LNCAP (cell line): Measurements from ENCODE around the gene AP1S1.

ENCODE experiments used
- TF ChIP-seq, protein P1 (sequence below): fragments of 450-650 bp; IDR thresholded peaks from 2 replicates; pipeline ENCODE4 v1.5.1; 2017; ENCODE audit warnings: mild to moderate bottlenecking

The AP1S1 gene

DNA sequence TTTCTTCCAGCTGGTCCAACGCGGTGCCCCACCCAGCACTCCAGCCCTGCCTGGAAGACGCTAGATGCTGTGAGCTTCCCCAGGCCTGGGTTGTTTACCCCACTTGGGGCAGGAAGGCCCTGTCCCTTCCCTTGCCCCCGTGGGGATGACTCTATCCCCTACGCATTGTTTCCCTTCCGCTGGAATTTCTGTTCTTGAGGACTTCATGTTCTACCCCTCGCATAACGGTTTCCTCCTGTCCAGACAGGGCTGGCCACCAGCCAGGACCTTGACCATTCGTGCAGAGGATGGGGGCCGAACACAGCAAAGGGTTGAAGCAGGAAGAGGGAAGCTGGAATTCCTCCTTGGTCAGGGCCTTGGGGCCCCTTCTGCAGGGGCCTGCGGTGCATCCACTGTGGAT, 42.0 kb upstream of the AP1S1 start:
- TF ChIP-seq, protein P1, sequence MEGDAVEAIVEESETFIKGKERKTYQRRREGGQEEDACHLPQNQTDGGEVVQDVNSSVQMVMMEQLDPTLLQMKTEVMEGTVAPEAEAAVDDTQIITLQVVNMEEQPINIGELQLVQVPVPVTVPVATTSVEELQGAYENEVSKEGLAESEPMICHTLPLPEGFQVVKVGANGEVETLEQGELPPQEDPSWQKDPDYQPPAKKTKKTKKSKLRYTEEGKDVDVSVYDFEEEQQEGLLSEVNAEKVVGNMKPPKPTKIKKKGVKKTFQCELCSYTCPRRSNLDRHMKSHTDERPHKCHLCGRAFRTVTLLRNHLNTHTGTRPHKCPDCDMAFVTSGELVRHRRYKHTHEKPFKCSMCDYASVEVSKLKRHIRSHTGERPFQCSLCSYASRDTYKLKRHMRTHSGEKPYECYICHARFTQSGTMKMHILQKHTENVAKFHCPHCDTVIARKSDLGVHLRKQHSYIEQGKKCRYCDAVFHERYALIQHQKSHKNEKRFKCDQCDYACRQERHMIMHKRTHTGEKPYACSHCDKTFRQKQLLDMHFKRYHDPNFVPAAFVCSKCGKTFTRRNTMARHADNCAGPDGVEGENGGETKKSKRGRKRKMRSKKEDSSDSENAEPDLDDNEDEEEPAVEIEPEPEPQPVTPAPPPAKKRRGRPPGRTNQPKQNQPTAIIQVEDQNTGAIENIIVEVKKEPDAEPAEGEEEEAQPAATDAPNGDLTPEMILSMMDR: no peak

DNA sequence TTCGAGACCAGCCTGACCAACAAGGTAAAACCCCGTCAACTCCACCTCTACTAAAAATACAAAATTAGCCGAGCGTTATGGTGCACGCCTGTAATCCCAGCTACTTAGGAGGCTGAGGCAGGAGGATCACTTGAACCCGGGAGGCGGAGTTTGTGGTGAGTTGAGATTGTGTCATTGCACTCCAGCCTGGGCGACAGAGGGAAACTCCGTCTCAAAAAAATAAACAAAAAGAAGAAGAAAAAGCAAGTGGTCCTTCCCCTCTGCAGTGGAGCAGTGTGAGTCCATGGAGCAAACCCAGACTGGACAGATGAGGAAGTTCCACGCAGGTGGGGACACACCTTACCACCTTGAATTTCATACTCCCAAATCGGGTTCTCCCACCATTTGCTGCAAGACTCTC, 40.4 kb upstream of the AP1S1 start:
- TF ChIP-seq, protein P1: no peak

DNA sequence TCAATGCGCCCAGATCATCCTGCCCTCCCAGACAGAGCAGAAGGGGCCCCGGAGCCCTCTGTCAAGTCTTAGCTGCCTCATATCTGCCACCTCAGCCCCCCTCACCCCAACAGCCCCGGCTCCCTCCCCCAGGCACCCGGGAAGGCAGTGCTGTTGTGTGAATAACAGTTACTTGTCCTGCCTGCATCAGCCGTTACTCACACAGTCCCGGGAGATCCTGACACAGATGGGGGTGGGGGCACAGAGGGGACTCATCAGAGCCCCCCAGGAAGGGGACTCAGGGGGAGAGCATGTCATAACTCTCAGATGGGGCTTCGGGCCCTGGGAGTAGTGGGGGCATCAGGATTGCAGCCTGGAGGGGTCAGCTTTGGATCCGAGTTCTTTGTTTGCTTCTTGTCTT, 39.8 kb upstream of the AP1S1 start:
- TF ChIP-seq, protein P1: no peak

DNA sequence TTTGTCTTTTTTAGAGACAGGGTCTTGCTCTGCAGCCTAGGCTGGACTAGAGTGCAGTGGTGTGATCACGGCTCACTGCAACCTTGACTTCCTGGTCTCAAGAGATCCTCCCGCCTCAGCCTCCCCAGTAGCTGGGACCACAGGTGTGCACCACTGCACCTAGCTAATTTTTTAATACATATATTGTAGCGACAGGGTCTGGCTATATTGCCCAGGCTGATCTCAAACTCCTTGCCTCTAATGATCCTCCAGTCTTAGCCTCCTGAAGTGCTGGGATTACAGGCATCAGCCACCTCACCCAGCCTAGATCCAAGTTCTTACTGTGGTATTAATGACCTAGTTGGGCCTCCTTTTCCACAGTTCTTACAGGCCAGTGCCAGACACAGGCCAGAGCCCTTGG, 39.1 kb upstream of the AP1S1 start:
- TF ChIP-seq, protein P1: no peak

DNA sequence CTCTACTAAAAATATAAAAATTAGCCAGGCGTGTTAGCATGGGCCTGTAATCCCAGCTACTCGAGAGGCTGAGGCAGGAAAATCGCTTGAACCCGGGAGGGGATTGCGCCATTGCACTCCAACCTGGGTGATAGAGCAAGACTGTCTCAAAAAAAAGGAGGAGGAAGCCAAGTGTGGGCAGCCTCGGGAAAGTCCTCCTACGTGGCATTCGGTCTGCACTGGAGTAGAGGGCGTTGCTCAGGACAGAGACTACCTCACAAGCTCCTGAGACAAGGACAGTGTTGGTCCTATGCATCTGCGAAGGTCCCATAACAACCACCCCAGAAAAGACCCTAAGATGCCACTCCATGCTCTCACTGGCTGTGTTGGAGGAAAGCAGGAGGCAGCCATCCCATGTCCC, 37.4 kb upstream of the AP1S1 start:
- TF ChIP-seq, protein P1: no peak

DNA sequence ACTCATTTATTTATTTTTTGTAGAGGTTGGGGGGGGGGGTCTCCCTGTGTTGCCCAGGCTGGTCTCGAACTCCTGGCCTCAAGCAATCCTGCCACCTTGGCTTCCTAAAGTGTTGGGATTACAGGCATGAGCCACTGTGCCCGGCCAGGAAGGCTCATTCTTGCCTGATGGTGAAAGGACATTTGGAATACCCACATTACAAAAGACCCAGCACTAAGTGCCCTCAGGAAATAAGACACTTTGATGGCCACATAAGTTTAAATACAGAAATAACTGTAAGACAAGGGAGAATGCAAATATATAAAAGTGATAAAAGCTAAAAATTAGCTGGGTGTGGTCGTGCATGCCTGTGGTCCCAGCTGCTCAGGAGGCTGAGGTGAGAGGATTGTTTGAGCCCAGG, 35.4 kb upstream of the AP1S1 start:
- TF ChIP-seq, protein P1: no peak

DNA sequence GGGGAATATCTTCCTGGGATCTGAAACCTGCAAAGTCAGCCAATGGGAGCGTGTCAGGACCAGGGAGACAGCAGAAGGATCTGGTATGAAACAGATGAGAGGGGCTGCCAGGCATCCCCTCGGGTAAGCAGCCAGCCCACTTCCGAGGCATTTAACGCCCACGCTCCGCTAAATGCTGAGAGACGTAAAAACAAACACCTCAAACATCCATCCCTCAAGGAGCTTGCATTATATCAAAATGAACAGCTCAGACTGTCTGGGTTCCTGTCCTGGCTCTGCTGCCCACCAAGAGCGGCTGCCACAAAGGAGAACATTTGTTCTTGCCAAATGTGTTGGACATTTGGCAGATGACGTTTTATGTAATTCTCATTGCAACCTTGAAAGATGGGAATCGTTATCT, 34.4 kb upstream of the AP1S1 start:
- TF ChIP-seq, protein P1: no peak

DNA sequence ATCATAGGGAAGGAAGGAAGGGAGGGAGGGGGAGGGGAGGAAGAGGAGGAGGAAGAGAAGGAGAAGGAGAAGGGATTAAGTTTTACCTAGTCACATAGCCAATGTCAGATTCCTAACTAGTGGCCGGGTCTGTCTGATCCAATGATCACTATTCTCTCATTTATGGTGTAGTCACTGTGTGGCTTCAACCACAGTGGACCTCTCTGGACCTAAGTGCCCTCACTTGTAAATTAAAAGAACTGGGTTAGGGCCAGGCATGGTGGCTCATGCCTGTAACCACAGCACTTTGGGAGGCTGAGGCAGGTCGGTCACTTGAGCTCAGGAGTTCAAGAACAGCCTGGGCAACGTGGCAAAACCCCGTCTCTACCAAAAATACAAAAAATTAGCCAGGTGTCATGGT, 34.0 kb upstream of the AP1S1 start:
- TF ChIP-seq, protein P1: no peak
